ENCODE data around the gene TH. TPM values are rescaled to one million over a fixed set of nuclear protein-coding genes. Genes with fewer than 3 reads are reported as not detected.

Gene TH
- total RNA-seq, result not detected
- long read RNA-seq, result 0 reads

DNA sequence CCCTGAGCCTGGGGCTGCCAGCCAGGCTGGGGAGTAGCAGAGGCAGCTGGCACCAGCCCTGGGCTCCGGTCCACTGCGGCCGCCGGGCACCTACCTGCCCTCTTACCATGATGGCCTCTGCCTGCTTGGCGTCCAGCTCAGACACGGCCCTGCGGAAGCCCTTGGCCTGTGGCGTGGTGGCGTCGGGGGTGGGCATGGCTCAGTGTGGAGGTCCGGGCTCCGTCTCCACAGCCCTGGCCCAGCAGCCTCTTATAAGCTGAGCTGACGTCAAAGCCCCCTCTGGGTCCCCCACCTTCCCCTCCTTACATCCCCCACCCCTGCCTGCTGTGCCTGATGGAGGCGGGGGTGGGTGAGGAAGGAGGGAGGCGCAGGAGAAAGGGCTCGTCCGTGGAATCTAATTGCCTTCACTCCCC lies at the start of gene TH:
TH (minus strand) TSS at position 225 of the 413 bp plus-strand sequence; CDS start at position 196, 29 bp downstream.
- H3K27me3 ChIP-seq (ENCODE audit: low read depth), result peaks cover 55% of the 10 kb centered on the region
- no peak within 1 kb of the TSS for H3K4me3 ChIP-seq
- no peaks in the 10 kb centered on the region for H3K36me3 ChIP-seq
- no peak within 1 kb of the TSS for H3K27ac ChIP-seq (replicated peaks)
- TF ChIP-seq, protein P1, sequence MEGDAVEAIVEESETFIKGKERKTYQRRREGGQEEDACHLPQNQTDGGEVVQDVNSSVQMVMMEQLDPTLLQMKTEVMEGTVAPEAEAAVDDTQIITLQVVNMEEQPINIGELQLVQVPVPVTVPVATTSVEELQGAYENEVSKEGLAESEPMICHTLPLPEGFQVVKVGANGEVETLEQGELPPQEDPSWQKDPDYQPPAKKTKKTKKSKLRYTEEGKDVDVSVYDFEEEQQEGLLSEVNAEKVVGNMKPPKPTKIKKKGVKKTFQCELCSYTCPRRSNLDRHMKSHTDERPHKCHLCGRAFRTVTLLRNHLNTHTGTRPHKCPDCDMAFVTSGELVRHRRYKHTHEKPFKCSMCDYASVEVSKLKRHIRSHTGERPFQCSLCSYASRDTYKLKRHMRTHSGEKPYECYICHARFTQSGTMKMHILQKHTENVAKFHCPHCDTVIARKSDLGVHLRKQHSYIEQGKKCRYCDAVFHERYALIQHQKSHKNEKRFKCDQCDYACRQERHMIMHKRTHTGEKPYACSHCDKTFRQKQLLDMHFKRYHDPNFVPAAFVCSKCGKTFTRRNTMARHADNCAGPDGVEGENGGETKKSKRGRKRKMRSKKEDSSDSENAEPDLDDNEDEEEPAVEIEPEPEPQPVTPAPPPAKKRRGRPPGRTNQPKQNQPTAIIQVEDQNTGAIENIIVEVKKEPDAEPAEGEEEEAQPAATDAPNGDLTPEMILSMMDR (IDR thresholded peaks at IDR 0.05; ENCODE audit: borderline replicate concordance), result no peak
- intact Hi-C loops (cut with micrococcal nuclease), result no loop called here
- DNase-seq, result no peak
- H3K4me1 ChIP-seq, result peaks cover 8% of the 10 kb centered on the region
- H3K9me3 ChIP-seq (replicated peaks), result no peaks in the 10 kb centered on the region

DNA sequence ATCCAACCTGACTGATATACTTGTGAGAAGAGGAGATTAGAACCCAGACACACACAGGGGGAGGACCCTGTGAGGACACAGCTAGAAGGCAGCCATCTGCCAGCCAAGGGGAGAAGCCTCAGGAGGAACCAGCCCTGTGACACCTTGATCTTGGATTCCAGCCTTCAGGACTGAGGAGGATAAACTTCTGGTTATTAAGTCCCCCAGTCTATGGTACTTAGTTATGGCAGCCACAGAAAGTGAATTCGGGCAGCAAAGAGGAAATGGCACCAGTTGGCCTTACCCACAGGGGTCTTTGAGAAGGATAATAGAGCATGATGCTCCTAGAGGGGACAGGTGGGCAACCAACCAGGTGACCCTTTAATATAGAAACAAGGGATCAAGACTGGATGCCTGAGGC lies 49.4 kb upstream of the TH start:
- Histone ChIP-seq H3K36me3 (no peaks in the 10 kb centered on the region), H3K9me3 (replicated peaks) (peaks cover 8% of the 10 kb centered on the region), H3K4me1 (no peaks in the 10 kb centered on the region), H3K4me3 (no peak overlapping the region), H3K27ac (replicated peaks) (no peak overlapping the region), H3K27me3 (ENCODE audit: low read depth) (peaks cover 52% of the 10 kb centered on the region)
- no peak for DNase-seq
- intact Hi-C loops (cut with micrococcal nuclease), result no loop called here
- TF ChIP-seq, protein P1 (IDR thresholded peaks at IDR 0.05; ENCODE audit: borderline replicate concordance), result no peak

GRCh38 chr11:2220173-2220771 lies 48.7 kb upstream of the TH start:
- peaks cover 58% of the 10 kb centered on the region for H3K27me3 ChIP-seq (ENCODE audit: low read depth)
- DNase-seq, result no peak
- TF ChIP-seq, protein P1 (IDR thresholded peaks at IDR 0.05; ENCODE audit: borderline replicate concordance), result no peak
- no peak overlapping the region for H3K27ac ChIP-seq (replicated peaks)
- no peaks in the 10 kb centered on the region for H3K36me3 ChIP-seq
- no peak overlapping the region for H3K4me3 ChIP-seq
- intact Hi-C loops (cut with micrococcal nuclease), result no loop called here
- no peaks in the 10 kb centered on the region for H3K4me1 ChIP-seq
- peaks cover 8% of the 10 kb centered on the region for H3K9me3 ChIP-seq (replicated peaks)

- Histone ChIP-seq H3K27me3 (ENCODE audit: low read depth) (peaks cover 66% of the 10 kb centered on the region), H3K4me1 (no peaks in the 10 kb centered on the region), H3K9me3 (replicated peaks) (peaks cover 7% of the 10 kb centered on the region), H3K4me3 (no peak overlapping the region), H3K36me3 (no peaks in the 10 kb centered on the region), H3K27ac (replicated peaks) (no peak overlapping the region)
- TF ChIP-seq, protein P1 (IDR thresholded peaks at IDR 0.05; ENCODE audit: borderline replicate concordance), result no peak
- DNase-seq, result no peak
- intact Hi-C loops (cut with micrococcal nuclease), result no loop called here
Measured at GRCh38 chr11:2219318-2220017, 47.9 kb upstream of the TH start.

DNA sequence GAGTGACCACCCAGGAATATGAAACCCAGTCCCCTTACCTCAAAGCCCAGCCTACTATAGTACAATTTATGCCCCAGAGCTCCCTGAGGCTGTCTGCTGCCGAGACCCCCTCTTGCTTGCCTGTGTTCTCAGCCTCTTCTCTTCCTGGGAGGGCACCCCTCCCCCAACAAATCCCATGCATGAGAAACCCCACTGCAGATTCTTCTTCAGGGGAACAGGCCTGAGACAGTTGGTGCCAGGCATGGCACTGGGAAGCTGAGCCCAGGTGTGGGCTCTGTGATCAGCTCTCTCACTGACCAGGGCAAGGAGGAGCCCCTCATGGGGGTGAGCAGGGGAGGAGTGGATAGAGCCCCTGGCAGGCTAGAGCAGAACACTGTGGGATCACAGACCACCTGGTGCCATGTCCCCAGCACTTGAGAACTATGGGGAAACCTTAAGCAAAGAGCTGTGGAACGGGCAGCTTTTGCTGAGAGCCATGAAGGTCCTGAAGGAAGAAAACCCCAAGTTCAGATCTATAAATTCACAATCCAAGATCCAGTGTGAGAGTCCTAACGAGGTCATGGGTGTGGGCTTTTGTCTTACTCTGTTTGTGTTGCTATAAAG lies 46.5 kb upstream of the TH start:
- no peak overlapping the region for H3K4me3 ChIP-seq
- peaks cover 63% of the 10 kb centered on the region for H3K27me3 ChIP-seq (ENCODE audit: low read depth)
- TF ChIP-seq, protein P1 (IDR thresholded peaks at IDR 0.05; ENCODE audit: borderline replicate concordance), result no peak
- intact Hi-C loops (cut with micrococcal nuclease), result no loop called here
- no peak for DNase-seq
- no peaks in the 10 kb centered on the region for H3K9me3 ChIP-seq (replicated peaks)
- H3K36me3 ChIP-seq, result no peaks in the 10 kb centered on the region
- H3K4me1 ChIP-seq, result no peaks in the 10 kb centered on the region
- H3K27ac ChIP-seq (replicated peaks), result no peak overlapping the region
